Pulmonary artery endothelial cell (primary cell): ENCODE measurements around the gene UGT2B10. TPM values are rescaled to one million over a fixed set of nuclear protein-coding genes. Genes with fewer than 3 reads are reported as not detected.

Experiments
- DNase-seq: peaks from one replicate; pipeline ENCODE4 v3.0.0-alpha.2; 2011; ENCODE audit warnings: low read depth, low spot score
- total RNA-seq: library from RNA; depleted of rRNA; stranded (reverse); fragments of >200 nt; gene quantifications from 2 replicates; pipeline ENCODE4 v1.2.3, GENCODE V29; 2014

Gene UGT2B10
- total RNA-seq, 1 donor from 2014 or later: not detected

DNA sequence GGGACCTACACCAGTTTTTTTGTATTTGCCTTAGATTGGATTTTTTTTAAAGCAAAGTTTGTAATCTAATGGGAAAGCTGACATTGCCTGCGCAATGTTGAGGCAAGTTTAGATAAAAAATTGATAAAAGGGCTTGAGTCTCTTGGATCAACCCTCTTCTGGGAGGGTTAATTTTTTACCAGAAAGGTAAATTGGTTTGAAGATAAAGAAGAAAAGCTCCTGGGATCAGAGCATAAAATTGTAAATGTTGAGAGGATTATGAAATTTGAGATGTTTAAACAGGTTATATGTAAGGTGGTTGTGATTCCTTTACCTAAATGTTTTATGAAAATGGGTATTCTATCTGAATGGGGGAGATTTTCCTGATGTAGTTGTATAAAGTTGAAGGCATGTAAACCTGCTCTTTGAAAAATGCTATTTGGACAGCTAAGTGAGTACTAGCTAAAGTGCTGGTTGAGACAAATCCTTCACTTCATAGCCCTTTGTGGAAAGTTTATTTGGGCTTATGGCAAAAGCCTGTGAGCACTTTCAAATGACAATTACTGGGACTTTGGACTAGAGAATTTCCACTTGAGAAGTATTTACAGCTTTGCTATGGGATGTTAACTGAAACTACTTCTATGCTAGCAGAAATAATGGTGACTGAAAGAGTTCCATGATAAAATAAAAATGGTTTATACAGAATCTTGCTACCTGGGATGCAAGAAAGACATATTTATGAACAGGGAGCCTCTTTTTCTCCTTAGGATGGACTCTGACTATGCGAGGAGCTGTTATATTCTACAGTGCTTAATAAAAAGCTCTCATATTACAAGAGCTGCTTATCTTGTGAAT lies 56.2 kb downstream of the UGT2B10 start:
- no peak for DNase-seq

DNA sequence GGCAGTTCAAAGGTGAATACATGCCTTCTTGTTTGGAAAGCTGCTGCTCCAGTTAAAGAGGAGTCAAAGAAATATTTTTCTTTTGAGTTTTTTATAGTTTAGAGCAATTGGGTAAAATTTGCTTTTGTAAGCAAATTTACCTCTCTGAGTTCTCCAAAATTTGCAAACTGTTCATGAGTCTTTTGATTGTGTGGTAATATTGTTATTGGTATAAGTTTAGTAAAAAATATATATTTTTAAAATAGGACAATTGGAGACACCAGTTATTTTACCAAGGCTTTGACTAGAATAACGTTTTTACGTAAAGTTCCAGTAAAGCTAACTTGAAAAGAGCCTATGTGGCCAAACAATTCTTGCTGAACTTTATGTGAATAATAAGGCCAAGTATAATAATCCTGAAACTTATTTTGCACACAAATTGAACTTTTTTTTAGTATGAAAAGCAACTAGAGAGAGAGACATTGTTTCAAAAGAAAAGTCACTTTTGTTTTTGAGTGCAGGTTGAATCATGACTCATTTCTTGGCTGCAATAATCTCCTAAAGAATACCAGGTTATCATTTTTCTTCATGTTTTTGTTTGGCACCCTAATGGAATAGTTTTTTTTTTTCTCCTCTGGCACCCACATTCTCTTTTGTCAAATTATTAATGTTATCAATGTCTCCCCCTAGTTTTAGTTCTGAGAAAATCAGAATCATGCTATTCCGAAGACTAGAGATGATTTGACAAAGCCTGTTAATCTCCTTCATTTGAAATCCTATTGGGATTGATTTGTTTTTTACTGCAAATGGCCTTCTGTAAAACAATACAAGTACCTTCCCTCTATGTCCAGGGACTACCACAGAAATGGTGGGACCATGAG lies 57.1 kb downstream of the UGT2B10 start:
- no peak for DNase-seq

DNA sequence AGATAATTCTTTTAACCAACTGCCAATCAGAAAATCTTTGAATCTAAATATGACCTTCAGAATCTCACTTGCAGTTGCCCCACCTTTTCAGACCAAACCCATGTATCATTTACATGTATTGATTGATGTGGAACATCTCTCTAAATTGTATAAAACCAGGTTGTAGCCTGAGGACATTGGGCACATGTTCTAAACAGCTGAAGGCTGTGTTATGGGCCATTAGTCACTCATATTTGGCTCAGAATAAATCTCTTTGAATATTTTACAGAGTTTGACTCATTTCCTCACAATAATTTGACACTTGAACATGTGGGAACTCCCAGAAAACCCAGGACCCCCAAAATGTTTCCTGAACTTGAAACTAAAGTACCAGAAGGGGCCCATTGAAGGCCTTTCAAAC lies 58.7 kb downstream of the UGT2B10 start:
- DNase-seq: no peak

DNA sequence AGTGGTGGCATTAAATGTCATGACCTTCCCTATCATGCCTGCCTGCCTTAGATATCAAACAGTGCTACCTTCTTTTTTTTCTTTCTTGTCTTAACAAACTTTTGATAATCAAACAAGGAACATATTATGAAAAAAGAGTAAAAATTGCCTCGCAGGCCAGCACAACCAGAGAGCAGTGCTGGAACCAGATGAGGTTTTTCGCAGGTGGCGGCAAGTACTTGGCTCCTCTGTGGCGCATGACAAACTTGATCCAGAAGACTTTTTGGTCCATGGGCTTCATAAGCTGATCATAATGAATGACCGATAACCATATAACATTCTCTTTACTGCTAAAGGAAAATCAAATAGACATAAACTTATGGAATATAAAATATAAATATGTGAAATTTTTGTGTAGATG lies 61.8 kb downstream of the UGT2B10 start:
- DNase-seq: no peak

DNA sequence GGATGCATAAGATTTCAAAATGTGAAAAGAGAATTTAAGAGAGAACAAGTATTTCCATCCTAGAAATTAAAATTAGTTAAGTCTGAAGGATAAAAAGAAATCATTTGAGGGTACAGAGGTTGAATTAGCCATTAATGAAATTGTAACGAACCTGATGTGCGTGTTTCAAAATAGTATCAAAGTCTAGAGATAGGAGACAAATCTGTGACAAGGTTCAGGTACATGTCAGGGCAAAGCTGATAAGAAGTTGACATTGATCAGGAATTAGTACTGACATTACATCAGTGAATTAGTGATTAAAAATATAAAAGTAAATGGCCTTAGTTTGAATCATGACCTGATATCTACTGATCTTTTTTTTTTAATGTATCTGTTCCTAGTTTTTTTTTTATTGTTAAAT lies 62.3 kb downstream of the UGT2B10 start:
- no peak for DNase-seq

Other genes starting within 250 kb of the UGT2B10 start
- gene UGT2B17, start 239.7 kb upstream of the UGT2B10 start, total RNA-seq: not detected in 2 replicates
- not detected in 2 replicates for gene UGT2B15, start 145.3 kb upstream of the UGT2B10 start, total RNA-seq
- gene UGT2A3, start 135.8 kb downstream of the UGT2B10 start, total RNA-seq: not detected in 2 replicates